ENCODE data around the gene RMND5B. TPM values are rescaled to one million over a fixed set of nuclear protein-coding genes. Genes with fewer than 3 reads are reported as not detected.

The RMND5B gene
- polyA plus RNA-seq, 1 donor from 2014 or later: 37.3 TPM

DNA sequence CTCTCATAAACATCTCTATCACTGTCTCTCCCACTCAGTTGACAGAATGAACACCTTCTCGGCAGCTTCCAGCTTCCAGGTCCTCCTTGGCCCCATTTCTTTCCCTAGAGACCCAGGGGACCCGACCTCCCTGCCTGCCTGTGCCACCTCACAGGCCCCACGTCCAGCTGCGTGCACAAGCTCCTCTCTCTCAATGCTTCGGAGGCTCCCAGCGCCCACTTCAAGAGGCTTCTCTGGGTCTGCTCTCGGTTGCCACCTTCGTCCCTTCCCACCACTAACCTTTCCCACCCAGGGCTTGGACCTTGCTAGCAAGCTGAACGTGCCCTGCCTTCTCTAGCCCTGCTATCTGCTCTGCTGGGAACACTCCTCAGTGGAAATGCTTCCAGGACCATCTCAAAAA, 20.3 kb upstream of the RMND5B start:
- no peaks in the 10 kb centered on the region for H3K36me3 ChIP-seq (ENCODE audit: insufficient read depth, low read length)
- no peak for TF ChIP-seq CTCF (IDR thresholded peaks at IDR 0.05; ENCODE audit: poor library complexity, severe bottlenecking)
- TF ChIP-seq EP300 (conservative IDR thresholded peaks at IDR 0.05; ENCODE audit: poor library complexity, severe bottlenecking): no peak
- TF ChIP-seq SMC3 (conservative IDR thresholded peaks at IDR 0.05; ENCODE audit: poor library complexity): no peak
- no peak for TF ChIP-seq EZH2 (IDR thresholded peaks at IDR 0.05; ENCODE audit: borderline replicate concordance, insufficient read depth, low read length, poor library complexity, severe bottlenecking)
- no peak for TF ChIP-seq TAF1 (IDR thresholded peaks at IDR 0.05; ENCODE audit: low read depth)
- no peak for TF ChIP-seq MXI1 (conservative IDR thresholded peaks at IDR 0.05; ENCODE audit: poor library complexity, severe bottlenecking)
- TF ChIP-seq, protein P1, sequence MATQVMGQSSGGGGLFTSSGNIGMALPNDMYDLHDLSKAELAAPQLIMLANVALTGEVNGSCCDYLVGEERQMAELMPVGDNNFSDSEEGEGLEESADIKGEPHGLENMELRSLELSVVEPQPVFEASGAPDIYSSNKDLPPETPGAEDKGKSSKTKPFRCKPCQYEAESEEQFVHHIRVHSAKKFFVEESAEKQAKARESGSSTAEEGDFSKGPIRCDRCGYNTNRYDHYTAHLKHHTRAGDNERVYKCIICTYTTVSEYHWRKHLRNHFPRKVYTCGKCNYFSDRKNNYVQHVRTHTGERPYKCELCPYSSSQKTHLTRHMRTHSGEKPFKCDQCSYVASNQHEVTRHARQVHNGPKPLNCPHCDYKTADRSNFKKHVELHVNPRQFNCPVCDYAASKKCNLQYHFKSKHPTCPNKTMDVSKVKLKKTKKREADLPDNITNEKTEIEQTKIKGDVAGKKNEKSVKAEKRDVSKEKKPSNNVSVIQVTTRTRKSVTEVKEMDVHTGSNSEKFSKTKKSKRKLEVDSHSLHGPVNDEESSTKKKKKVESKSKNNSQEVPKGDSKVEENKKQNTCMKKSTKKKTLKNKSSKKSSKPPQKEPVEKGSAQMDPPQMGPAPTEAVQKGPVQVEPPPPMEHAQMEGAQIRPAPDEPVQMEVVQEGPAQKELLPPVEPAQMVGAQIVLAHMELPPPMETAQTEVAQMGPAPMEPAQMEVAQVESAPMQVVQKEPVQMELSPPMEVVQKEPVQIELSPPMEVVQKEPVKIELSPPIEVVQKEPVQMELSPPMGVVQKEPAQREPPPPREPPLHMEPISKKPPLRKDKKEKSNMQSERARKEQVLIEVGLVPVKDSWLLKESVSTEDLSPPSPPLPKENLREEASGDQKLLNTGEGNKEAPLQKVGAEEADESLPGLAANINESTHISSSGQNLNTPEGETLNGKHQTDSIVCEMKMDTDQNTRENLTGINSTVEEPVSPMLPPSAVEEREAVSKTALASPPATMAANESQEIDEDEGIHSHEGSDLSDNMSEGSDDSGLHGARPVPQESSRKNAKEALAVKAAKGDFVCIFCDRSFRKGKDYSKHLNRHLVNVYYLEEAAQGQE (IDR thresholded peaks at IDR 0.05; ENCODE audit: borderline replicate concordance): no peak
- TF ChIP-seq POLR2AphosphoS5 (IDR thresholded peaks at IDR 0.05): no peak
- no peak for TF ChIP-seq RAD21 (conservative IDR thresholded peaks at IDR 0.05)
- no peaks in the 10 kb centered on the region for H3K79me2 ChIP-seq (replicated peaks; ENCODE audit: insufficient read depth, low read length)
- H3K27me3 ChIP-seq (ENCODE audit: insufficient read depth, low read depth, low read length): no peaks in the 10 kb centered on the region
- H3K9me3 ChIP-seq (ENCODE audit: low read length): no peaks in the 10 kb centered on the region
- H3K4me3 ChIP-seq (ENCODE audit: low read length): no peak overlapping the region
- no peak overlapping the region for H3K4me2 ChIP-seq (ENCODE audit: low read length)
- no peak overlapping the region for H3K27ac ChIP-seq (ENCODE audit: low read length)
- no peak overlapping the region for H2AFZ ChIP-seq (ENCODE audit: low read depth, low read length)
- H3K9ac ChIP-seq (ENCODE audit: low read length): no peak overlapping the region
- no peaks in the 10 kb centered on the region for H3F3A ChIP-seq (ENCODE audit: insufficient read depth, low read length, poor library complexity, severe bottlenecking)
- H3K9me2 ChIP-seq (ENCODE audit: insufficient read depth, low read length): no peaks in the 10 kb centered on the region
- H4K20me1 ChIP-seq (ENCODE audit: insufficient read depth): no peaks in the 10 kb centered on the region

DNA sequence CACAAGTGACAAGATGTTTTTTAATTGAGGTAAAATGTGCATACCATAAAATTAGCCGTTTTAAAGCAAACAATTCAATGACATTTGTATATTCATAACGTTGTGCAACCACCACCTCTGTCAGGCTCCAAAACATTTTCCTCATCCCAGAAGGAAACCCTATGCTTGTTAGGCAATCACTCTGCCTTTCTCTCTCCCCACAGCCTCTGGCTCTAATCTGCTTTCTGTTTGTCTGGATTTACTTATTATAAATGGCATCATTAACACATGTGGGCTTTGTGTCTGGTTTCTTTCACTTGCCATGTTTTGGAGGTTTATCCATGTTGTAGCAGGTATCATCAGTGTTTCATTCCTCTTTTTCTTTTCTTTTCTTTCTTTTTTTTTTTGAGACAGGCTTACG, 18.9 kb upstream of the RMND5B start:
- Histone ChIP-seq H3K9me2 (ENCODE audit: insufficient read depth, low read length) (no peaks in the 10 kb centered on the region), H3K9ac (ENCODE audit: low read length) (no peak overlapping the region), H3F3A (ENCODE audit: insufficient read depth, low read length, poor library complexity, severe bottlenecking) (no peaks in the 10 kb centered on the region), H3K27ac (ENCODE audit: low read length) (no peak overlapping the region), H3K79me2 (replicated peaks; ENCODE audit: insufficient read depth, low read length) (no peaks in the 10 kb centered on the region), H3K4me2 (ENCODE audit: low read length) (no peak overlapping the region), H3K4me3 (ENCODE audit: low read length) (no peak overlapping the region), H3K9me3 (ENCODE audit: low read length) (no peaks in the 10 kb centered on the region), H2AFZ (ENCODE audit: low read depth, low read length) (no peak overlapping the region), H4K20me1 (ENCODE audit: insufficient read depth) (no peaks in the 10 kb centered on the region), H3K36me3 (ENCODE audit: insufficient read depth, low read length) (no peaks in the 10 kb centered on the region), H3K27me3 (ENCODE audit: insufficient read depth, low read depth, low read length) (no peaks in the 10 kb centered on the region)
- TF ChIP-seq POLR2AphosphoS5 (IDR thresholded peaks at IDR 0.05): no peak
- TF ChIP-seq EZH2 (IDR thresholded peaks at IDR 0.05; ENCODE audit: borderline replicate concordance, insufficient read depth, low read length, poor library complexity, severe bottlenecking): no peak
- no peak for TF ChIP-seq CTCF (IDR thresholded peaks at IDR 0.05; ENCODE audit: poor library complexity, severe bottlenecking)
- TF ChIP-seq TAF1 (IDR thresholded peaks at IDR 0.05; ENCODE audit: low read depth): no peak
- no peak for TF ChIP-seq SMC3 (conservative IDR thresholded peaks at IDR 0.05; ENCODE audit: poor library complexity)
- no peak for TF ChIP-seq RAD21 (conservative IDR thresholded peaks at IDR 0.05)
- TF ChIP-seq, protein P1 (IDR thresholded peaks at IDR 0.05; ENCODE audit: borderline replicate concordance): no peak
- TF ChIP-seq MXI1 (conservative IDR thresholded peaks at IDR 0.05; ENCODE audit: poor library complexity, severe bottlenecking): no peak

Data from neural cell (in vitro differentiated cells).